H9 (cell line): ENCODE results near the gene PEDS1. TPM values are rescaled to one million over a fixed set of nuclear protein-coding genes. Genes with fewer than 3 reads are reported as not detected.
"Not testable (repeated sequence)": the region's sequence is repeated elsewhere in the genome, so short reads cannot be mapped to it uniquely, and the experiment has no call there.

Experiments
- DNase-seq: peaks from one replicate; pipeline ENCODE4 v3.0.0-alpha.2; 2017
- H2AFZ ChIP-seq: one replicate; pipeline ENCODE4 v1.6.1; 2013; ENCODE audit warnings: mild to moderate bottlenecking, low read length, control low read depth, moderate library complexity
- H2AK5ac ChIP-seq: 2 replicates; pipeline ENCODE4 v1.6.1; 2013; ENCODE audit warnings: low read length, control low read depth, mixed read lengths; ENCODE audit not compliant: insufficient read length
- H2BK120ac ChIP-seq: one replicate; pipeline ENCODE4 v1.6.1; 2013; ENCODE audit warnings: low read depth, mild to moderate bottlenecking, low read length, control low read depth, inconsistent platforms; ENCODE audit not compliant: poor library complexity, severe bottlenecking
- H2BK12ac ChIP-seq: 2 replicates; pipeline ENCODE4 v1.6.1; 2013; ENCODE audit warnings: low read length, control low read depth, mixed read lengths, low read depth; ENCODE audit not compliant: insufficient read length
- H2BK15ac ChIP-seq: 2 replicates; pipeline ENCODE4 v1.6.1; 2013; ENCODE audit warnings: low read depth, low read length, control low read depth
- H2BK20ac ChIP-seq: one replicate; pipeline ENCODE4 v1.6.1; 2013; ENCODE audit warnings: low read depth, mild to moderate bottlenecking, low read length, control low read depth, inconsistent platforms; ENCODE audit not compliant: poor library complexity, severe bottlenecking
- H2BK5ac ChIP-seq: 2 replicates; pipeline ENCODE4 v1.6.1; 2013; ENCODE audit warnings: low read length, control low read depth, mixed read lengths; ENCODE audit not compliant: insufficient read length
- H3K14ac ChIP-seq: 2 replicates; pipeline ENCODE4 v1.6.1; 2013; ENCODE audit warnings: low read length, control low read depth; ENCODE audit not compliant: insufficient read depth
- H3K18ac ChIP-seq: 2 replicates; pipeline ENCODE4 v1.6.1; 2013; ENCODE audit warnings: low read depth, mild to moderate bottlenecking, mixed read lengths, low read length, control low read depth; ENCODE audit not compliant: insufficient read length
- H3K23ac ChIP-seq: 2 replicates; pipeline ENCODE4 v1.6.1; 2013; ENCODE audit warnings: low read length, control low read depth, mixed read lengths, low read depth; ENCODE audit not compliant: insufficient read length
- H3K23me2 ChIP-seq: 2 replicates; pipeline ENCODE4 v1.6.1; 2013; ENCODE audit warnings: low read depth, mild to moderate bottlenecking, mixed read lengths, low read length, control low read depth; ENCODE audit not compliant: insufficient read length, poor library complexity, severe bottlenecking
- H3K27ac ChIP-seq: 2 replicates; pipeline ENCODE4 v1.5.1; 2013; ENCODE audit warnings: low read length, control low read depth, mixed read lengths, low read depth; ENCODE audit not compliant: insufficient read length
- H3K27me3 ChIP-seq: 2 replicates; pipeline ENCODE4 v1.6.1; 2013; ENCODE audit warnings: low read length, control low read depth, inconsistent platforms; ENCODE audit not compliant: insufficient read depth
- H3K4ac ChIP-seq: 2 replicates; pipeline ENCODE4 v1.6.1; 2013; ENCODE audit warnings: low read depth, mild to moderate bottlenecking, control low read depth, inconsistent platforms, low read length, moderate library complexity
- H3K4me1 ChIP-seq: 2 replicates; pipeline ENCODE4 v1.6.1; 2013; ENCODE audit warnings: low read length, control low read depth, inconsistent platforms; ENCODE audit not compliant: insufficient read depth
- H3K4me2 ChIP-seq: 2 replicates; pipeline ENCODE4 v1.6.1; 2013; ENCODE audit warnings: low read length, control low read depth, mixed read lengths; ENCODE audit not compliant: insufficient read length, insufficient read depth
- H3K56ac ChIP-seq: 2 replicates; pipeline ENCODE4 v1.6.1; 2013; ENCODE audit warnings: low read depth, mild to moderate bottlenecking, mixed read lengths, low read length, control low read depth; ENCODE audit not compliant: insufficient read length
- H3K79me1 ChIP-seq: 2 replicates; pipeline ENCODE4 v1.6.1; 2013; ENCODE audit warnings: low read depth, mild to moderate bottlenecking, moderate library complexity, low read length, control low read depth, inconsistent platforms; ENCODE audit not compliant: insufficient read depth, poor library complexity, severe bottlenecking
- H3K79me2 ChIP-seq: 2 replicates; pipeline ENCODE4 v1.6.1; 2013; ENCODE audit warnings: low read length, control low read depth, inconsistent platforms; ENCODE audit not compliant: insufficient read depth
- H3K9ac ChIP-seq: 2 replicates; pipeline ENCODE4 v1.6.1; 2013; ENCODE audit warnings: low read length, control low read depth, mixed read lengths; ENCODE audit not compliant: insufficient read length; ENCODE audit errors: extremely low read depth
- H3K9me3 ChIP-seq: one replicate; pipeline ENCODE4 v1.6.1; 2013; ENCODE audit warnings: low read depth, low read length, inconsistent platforms; ENCODE audit not compliant: control insufficient read depth
- H3T11ph ChIP-seq: one replicate; pipeline ENCODE4 v1.6.1; 2013; ENCODE audit warnings: mild to moderate bottlenecking, low read length, control low read depth, inconsistent platforms
- H4K20me1 ChIP-seq: one replicate; pipeline ENCODE4 v1.6.1; 2013; ENCODE audit not compliant: control insufficient read depth, insufficient read length, insufficient read depth
- H4K5ac ChIP-seq: 2 replicates; pipeline ENCODE4 v1.6.1; 2013; ENCODE audit warnings: low read depth, mild to moderate bottlenecking, mixed read lengths, low read length, control low read depth; ENCODE audit not compliant: insufficient read length
- H4K8ac ChIP-seq: replicated peaks from 2 replicates; pipeline ENCODE4 v1.6.1; 2013; ENCODE audit warnings: low read length, control low read depth, mixed read lengths, low read depth; ENCODE audit not compliant: insufficient read length
- H4K91ac ChIP-seq: 2 replicates; pipeline ENCODE4 v1.6.1; 2013; ENCODE audit warnings: low read depth, mild to moderate bottlenecking, moderate library complexity, mixed read lengths, low read length, control low read depth; ENCODE audit not compliant: insufficient read length
- H3K27ac Mint-ChIP-seq, 3 experiments: 2 replicates in 2 of 3; 3 replicates in 1 of 3; pipeline ENCODE4 v1.8.0; 2020 to 2021; ENCODE audit warnings: mixed read lengths in 3 of 3, mild to moderate bottlenecking in 1 of 3, moderate library complexity in 1 of 3
- H3K27me3 Mint-ChIP-seq: 2 replicates; pipeline ENCODE4 v1.8.0; 2021; ENCODE audit warnings: low read depth, mild to moderate bottlenecking, moderate library complexity, mixed read lengths
- H3K36me3 Mint-ChIP-seq, 3 experiments: 2 replicates in 2 of 3; 3 replicates in 1 of 3; pipeline ENCODE4 v1.8.0; 2020 to 2021; ENCODE audit warnings: low read depth in 3 of 3, mixed read lengths in 3 of 3; ENCODE audit not compliant: insufficient read depth in 1 of 3
- H3K4me1 Mint-ChIP-seq, 2 experiments: 2 replicates each; pipeline ENCODE4 v1.8.0; 2020; ENCODE audit warnings: mixed read lengths in 2 of 2
- H3K4me3 Mint-ChIP-seq, 2 experiments: 2 replicates in 1 of 2; 3 replicates in 1 of 2; pipeline ENCODE4 v1.8.0; 2020 to 2021; ENCODE audit warnings: mild to moderate bottlenecking in 2 of 2, mixed read lengths in 2 of 2, moderate library complexity in 1 of 2
- H3K9me3 Mint-ChIP-seq, 2 experiments: 2 replicates in 1 of 2; 3 replicates in 1 of 2; pipeline ENCODE4 v1.8.0; 2020; ENCODE audit warnings: mild to moderate bottlenecking in 2 of 2, mixed read lengths in 2 of 2, moderate library complexity in 1 of 2
- WGBS: extraction: QIAGEN DNeasy Blood & Tissue Kit; methylation state at CpG from one replicate; pipeline ENCODE4 v1.1.7; 2013; ENCODE audit warnings: missing lambda C conversion rate, low lambda C conversion rate, mixed read lengths; ENCODE audit not compliant: insufficient read length; ENCODE audit errors: extremely low coverage; 5-methylcytosine and 5-hydroxymethylcytosine counted together
- total RNA-seq: library from RNA; stranded (reverse); gene quantifications from 2 replicates; pipeline ENCODE4 v1.2.1, GENCODE V29; 2021
- TF ChIP-seq, protein P1 (sequence below): fragments of 200-600 bp; sonication (generic); conservative IDR thresholded peaks from 3 replicates; pipeline ENCODE4 v1.8.0; 2021; ENCODE audit warnings: antibody characterized with exemption, mild to moderate bottlenecking

Gene PEDS1
- total RNA-seq, 1 experiment from 2014 or later = 29.3 TPM

DNA sequence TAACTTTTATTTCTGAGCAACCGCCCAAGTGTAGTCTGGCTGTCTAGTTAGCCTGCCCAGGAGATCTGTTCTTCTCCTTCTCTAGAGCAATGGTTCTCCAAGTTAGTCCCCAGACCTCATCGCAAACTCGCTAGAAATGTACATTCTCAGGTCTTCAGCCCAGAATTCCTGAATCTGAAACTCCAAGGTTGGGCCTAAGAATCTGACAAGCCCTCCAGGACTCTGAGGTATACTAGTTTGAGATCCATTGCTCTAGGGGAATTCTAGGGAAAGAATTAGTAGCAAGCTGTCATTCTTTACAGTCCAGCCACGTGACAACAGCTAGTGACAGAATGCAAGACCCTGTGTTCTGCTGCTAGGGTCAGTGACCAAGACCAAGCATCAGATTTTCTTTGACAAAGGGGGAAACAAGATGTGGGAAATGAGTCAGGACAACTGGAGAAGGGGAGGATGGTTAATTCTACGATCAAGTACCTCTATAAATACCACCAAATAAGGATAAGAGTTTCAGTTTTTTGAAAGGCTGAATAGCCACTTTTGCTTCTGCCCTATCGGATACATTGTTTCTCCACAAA lies 46.4 kb downstream of the PEDS1 start:
- peaks cover 4 to 26% (median 22%) of the 10 kb centered on the region in 3 experiments; a peak in 6 of 7 replicates for H3K36me3 Mint-ChIP-seq
- WGBS = no CpG with 5 or more reads among the region's 6 CpGs
- H3K23me2 ChIP-seq = peaks cover 6% of the 10 kb centered on the region
- H3K9ac ChIP-seq = no peak overlapping the region
- H4K20me1 ChIP-seq = peaks cover 2% of the 10 kb centered on the region
- H2BK12ac ChIP-seq = no peak overlapping the region
- no peaks in the 10 kb centered on the region for H3K9me3 Mint-ChIP-seq
- no peaks in the 10 kb centered on the region for H3K27me3 Mint-ChIP-seq
- no peak overlapping the region for H4K5ac ChIP-seq
- no peak overlapping the region for H3K27ac ChIP-seq
- peaks cover 66% of the 10 kb centered on the region; the same call in 1 of the 2 replicates for H3K79me2 ChIP-seq
- TF ChIP-seq, protein P1, sequence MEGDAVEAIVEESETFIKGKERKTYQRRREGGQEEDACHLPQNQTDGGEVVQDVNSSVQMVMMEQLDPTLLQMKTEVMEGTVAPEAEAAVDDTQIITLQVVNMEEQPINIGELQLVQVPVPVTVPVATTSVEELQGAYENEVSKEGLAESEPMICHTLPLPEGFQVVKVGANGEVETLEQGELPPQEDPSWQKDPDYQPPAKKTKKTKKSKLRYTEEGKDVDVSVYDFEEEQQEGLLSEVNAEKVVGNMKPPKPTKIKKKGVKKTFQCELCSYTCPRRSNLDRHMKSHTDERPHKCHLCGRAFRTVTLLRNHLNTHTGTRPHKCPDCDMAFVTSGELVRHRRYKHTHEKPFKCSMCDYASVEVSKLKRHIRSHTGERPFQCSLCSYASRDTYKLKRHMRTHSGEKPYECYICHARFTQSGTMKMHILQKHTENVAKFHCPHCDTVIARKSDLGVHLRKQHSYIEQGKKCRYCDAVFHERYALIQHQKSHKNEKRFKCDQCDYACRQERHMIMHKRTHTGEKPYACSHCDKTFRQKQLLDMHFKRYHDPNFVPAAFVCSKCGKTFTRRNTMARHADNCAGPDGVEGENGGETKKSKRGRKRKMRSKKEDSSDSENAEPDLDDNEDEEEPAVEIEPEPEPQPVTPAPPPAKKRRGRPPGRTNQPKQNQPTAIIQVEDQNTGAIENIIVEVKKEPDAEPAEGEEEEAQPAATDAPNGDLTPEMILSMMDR = no peak
- no peak overlapping the region for H2BK15ac ChIP-seq
- no peak overlapping the region for H3K4me2 ChIP-seq
- no peak overlapping the region for H2AFZ ChIP-seq
- H3K27me3 ChIP-seq = no peaks in the 10 kb centered on the region
- no peak overlapping the region for H3K18ac ChIP-seq
- no peak overlapping the region for H3K4me3 Mint-ChIP-seq
- H2BK120ac ChIP-seq = no peak overlapping the region
- DNase-seq = no peak
- H3K14ac ChIP-seq = no peak overlapping the region
- no peak overlapping the region for H2AK5ac ChIP-seq
- H3K56ac ChIP-seq = no peak overlapping the region
- H3K79me1 ChIP-seq = peaks cover 7% of the 10 kb centered on the region
- no peak overlapping the region for H3T11ph ChIP-seq
- H3K27ac Mint-ChIP-seq = no peak overlapping the region
- H3K9me3 ChIP-seq = no peaks in the 10 kb centered on the region
- no peak overlapping the region for H3K4ac ChIP-seq
- no peak overlapping the region for H4K91ac ChIP-seq
- H3K4me1 ChIP-seq = peaks cover 3% of the 10 kb centered on the region
- H3K4me1 Mint-ChIP-seq = peaks cover 39 to 51% of the 10 kb centered on the region in 2 experiments
- no peak overlapping the region for H4K8ac ChIP-seq
- H3K23ac ChIP-seq = no peak overlapping the region
- no peak overlapping the region for H2BK20ac ChIP-seq
- no peak overlapping the region for H2BK5ac ChIP-seq

DNA sequence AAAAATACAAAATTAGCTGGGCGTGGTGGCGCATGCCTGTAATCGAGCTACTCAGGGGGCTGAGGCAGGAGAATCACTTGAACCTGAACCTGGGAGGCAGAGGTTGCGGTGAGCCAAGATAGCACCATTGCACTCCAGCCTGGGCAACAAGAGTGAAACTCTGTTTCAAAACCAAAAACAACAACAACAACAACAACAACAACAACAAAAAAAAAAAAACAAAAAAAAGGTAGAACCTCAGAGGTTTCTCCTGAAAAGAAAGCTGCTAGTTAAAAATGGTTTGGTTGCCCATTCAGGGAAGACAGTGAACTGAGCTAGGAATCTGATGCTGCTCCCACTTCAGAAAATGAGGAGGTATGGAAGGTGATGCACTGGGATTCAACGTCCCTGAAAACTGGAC lies 46.9 kb downstream of the PEDS1 start:
- not testable (repeated sequence) for H3K9me3 Mint-ChIP-seq, H2AK5ac ChIP-seq, H3K18ac ChIP-seq, H3K27me3 Mint-ChIP-seq, H3K14ac ChIP-seq, H3K9ac ChIP-seq, H2AFZ ChIP-seq, H2BK15ac ChIP-seq, H2BK5ac ChIP-seq, H3K9me3 ChIP-seq, H3K4ac ChIP-seq, H2BK120ac ChIP-seq, H3K56ac ChIP-seq, H2BK12ac ChIP-seq, H3K27ac Mint-ChIP-seq, H3K4me2 ChIP-seq, H3K4me1 ChIP-seq, H3K23me2 ChIP-seq, H3K4me3 Mint-ChIP-seq, H4K91ac ChIP-seq, H4K8ac ChIP-seq, H3K27ac ChIP-seq, H2BK20ac ChIP-seq, H3K79me1 ChIP-seq, H4K20me1 ChIP-seq, DNase-seq, H3T11ph ChIP-seq, H3K23ac ChIP-seq, H4K5ac ChIP-seq, H3K27me3 ChIP-seq
- peaks cover 39 to 50% of the 10 kb centered on the region in 2 experiments for H3K4me1 Mint-ChIP-seq
- WGBS = no CpG with 5 or more reads among the region's 5 CpGs
- H3K79me2 ChIP-seq = peaks cover 66% of the 10 kb centered on the region; the same call in 1 of the 2 replicates
- H3K36me3 Mint-ChIP-seq = peaks cover 4 to 26% (median 21%) of the 10 kb centered on the region in 3 experiments; a peak in 6 of 7 replicates
